H1 (cell line): ENCODE measurements around the gene LGR4. TPM values are rescaled to one million over a fixed set of nuclear protein-coding genes. Genes with fewer than 3 reads are reported as not detected.
A peak's percentile ranks its signal among the peaks of the same experiment; 100 is the strongest.

ENCODE experiments used
- CTCF ChIA-PET: fragments of 300-600 bp; sonication (Branson Sonifier 250); formaldehyde crosslinking; loops from one replicate; lab custom pipeline; 2021; ENCODE audit not compliant: partially characterized antibody; lab: Charles Lee
- POLR2A ChIA-PET: fragments of 300-600 bp; sonication (Branson Sonifier 250); formaldehyde crosslinking; loops from one replicate; lab custom pipeline; 2021; ENCODE audit warnings: inconsistent platforms; ENCODE audit not compliant: partially characterized antibody; lab: Charles Lee
- DNase-seq, 2 experiments: peaks; one replicate each; pipeline versions ENCODE4 v3.0.0 to v3.0.0-alpha.2; 2010 to 2022; ENCODE audit warnings: low spot score in 2 of 2, low read depth in 1 of 2, mixed read lengths in 1 of 2
- FAIRE-seq: peaks from 2 replicates; lab custom pipeline; 2011; peaks lifted over from hg19 to GRCh38; lab: Jason Lieb, UNC
- H2AFZ ChIP-seq: 2 replicates; pipeline ENCODE4 v1.8.1; 2012; ENCODE audit warnings: low read length, inconsistent platforms
- H2AK5ac ChIP-seq: 2 replicates; pipeline ENCODE4 v1.6.1; 2013; ENCODE audit warnings: low read depth, low read length
- H2BK120ac ChIP-seq: replicated peaks from 2 replicates; pipeline ENCODE3; 2013; ENCODE audit warnings: low read depth, low read length, inconsistent platforms
- H2BK12ac ChIP-seq: 2 replicates; pipeline ENCODE4 v1.6.1; 2013; ENCODE audit warnings: low read depth, low read length
- H2BK15ac ChIP-seq: 2 replicates; pipeline ENCODE4 v1.6.1; 2013; ENCODE audit warnings: low read length
- H2BK20ac ChIP-seq: 2 replicates; pipeline ENCODE4 v1.6.1; 2013; ENCODE audit warnings: low read length
- H2BK5ac ChIP-seq: 2 replicates; pipeline ENCODE4 v1.6.1; 2013; ENCODE audit warnings: low read depth, low read length
- H3K14ac ChIP-seq: 2 replicates; pipeline ENCODE4 v1.6.1; 2013; ENCODE audit warnings: inconsistent platforms; ENCODE audit not compliant: insufficient read length
- H3K18ac ChIP-seq: 2 replicates; pipeline ENCODE4 v1.6.1; 2013; ENCODE audit warnings: low read length; ENCODE audit errors: extremely low read depth
- H3K23ac ChIP-seq: 2 replicates; pipeline ENCODE4 v1.6.1; 2013; ENCODE audit warnings: inconsistent platforms; ENCODE audit not compliant: insufficient read length
- H3K23me2 ChIP-seq: 2 replicates; pipeline ENCODE4 v1.6.1; 2013; ENCODE audit warnings: low read depth, low read length
- H3K27ac ChIP-seq: 2 replicates; pipeline ENCODE4 v1.6.1; 2011; ENCODE audit warnings: low read depth, low read length, inconsistent platforms
- H3K27me3 ChIP-seq, 4 experiments: replicated peaks in 1 of 4; 1 replicate in 1 of 4; 2 replicates in 3 of 4; pipeline versions ENCODE4 v1.6.1 to v1.8.1; 2011 to 2013; ENCODE audit warnings: low read length in 3 of 4, mild to moderate bottlenecking in 3 of 4, inconsistent platforms in 2 of 4, mixed read lengths in 2 of 4, moderate library complexity in 1 of 4; ENCODE audit not compliant: control insufficient read depth in 3 of 4, insufficient read depth in 3 of 4; ENCODE audit errors: extremely low read depth in 1 of 4
- H3K36me3 ChIP-seq, 4 experiments: 2 replicates each; pipeline versions ENCODE4 v1.6.1 to v1.8.1; 2011 to 2013; ENCODE audit warnings: mild to moderate bottlenecking in 4 of 4, low read length in 3 of 4, moderate library complexity in 2 of 4, control low read depth in 1 of 4, inconsistent platforms in 1 of 4; ENCODE audit not compliant: insufficient read depth in 4 of 4, control insufficient read depth in 2 of 4
- H3K4ac ChIP-seq: replicated peaks from 2 replicates; pipeline ENCODE3; 2013; ENCODE audit warnings: low read length, low read depth, mixed read lengths, inconsistent platforms; ENCODE audit not compliant: insufficient read length
- H3K4me1 ChIP-seq, 4 experiments: replicated peaks in 1 of 4; 1 replicate in 1 of 4; 2 replicates in 3 of 4; pipeline versions ENCODE4 v1.6.1 to v1.8.1; 2011 to 2013; ENCODE audit warnings: low read length in 3 of 4, inconsistent platforms in 2 of 4, mixed read lengths in 1 of 4; ENCODE audit not compliant: insufficient read depth in 4 of 4, control insufficient read depth in 3 of 4
- H3K4me2 ChIP-seq, 2 experiments: 2 replicates each; pipeline versions ENCODE4 v1.6.1 to v1.8.1; 2011 to 2013; ENCODE audit warnings: low read depth in 2 of 2, low read length in 2 of 2, control low read depth in 1 of 2, inconsistent platforms in 1 of 2, mild to moderate bottlenecking in 1 of 2; ENCODE audit not compliant: insufficient read depth in 1 of 2
- H3K4me3 ChIP-seq, 4 experiments: fragments of 200-600, 300-600 bp in 1 of 4; sonication (generic), shearing (Covaris generic), sonication (Bioruptor Twin) in 1 of 4; 2 replicates each; pipeline versions ENCODE4 v1.5.1 to v1.8.1; 2011 to 2016; ENCODE audit warnings: low read length in 4 of 4, low read depth in 3 of 4, control low read depth in 2 of 4, inconsistent platforms in 2 of 4, mild to moderate bottlenecking in 2 of 4, mixed read lengths in 1 of 4, moderate library complexity in 1 of 4; ENCODE audit not compliant: insufficient read depth in 2 of 4; ENCODE audit errors: extremely low read depth in 1 of 4
- H3K56ac ChIP-seq: replicated peaks from 2 replicates; pipeline ENCODE3; 2013; ENCODE audit warnings: low read depth, mild to moderate bottlenecking, mixed read lengths, low read length, inconsistent platforms; ENCODE audit not compliant: insufficient read length
- H3K79me1 ChIP-seq: 2 replicates; pipeline ENCODE4 v1.6.1; 2013; ENCODE audit warnings: low read depth, low read length, control low read depth
- H3K79me2 ChIP-seq, 2 experiments: 2 replicates each; pipeline versions ENCODE4 v1.6.1 to v1.8.1; 2012 to 2013; ENCODE audit warnings: low read length in 2 of 2, mild to moderate bottlenecking in 2 of 2, inconsistent platforms in 1 of 2; ENCODE audit not compliant: insufficient read depth in 2 of 2, control insufficient read depth in 1 of 2
- H3K9ac ChIP-seq, 4 experiments: replicated peaks in 1 of 4; 1 replicate in 1 of 4; 2 replicates in 3 of 4; pipeline versions ENCODE4 v1.6.1 to v1.8.1; 2011 to 2013; ENCODE audit warnings: low read depth in 3 of 4, low read length in 3 of 4, control low read depth in 2 of 4, mild to moderate bottlenecking in 2 of 4, moderate library complexity in 2 of 4, inconsistent platforms in 1 of 4; ENCODE audit errors: extremely low read depth in 1 of 4
- H3K9me3 ChIP-seq, 2 experiments: 2 replicates each; pipeline versions ENCODE4 v1.6.1 to v1.8.1; 2012 to 2013; ENCODE audit warnings: mild to moderate bottlenecking in 2 of 2, moderate library complexity in 2 of 2, control low read depth in 1 of 2, inconsistent platforms in 1 of 2, low read depth in 1 of 2, low read length in 1 of 2, mixed read lengths in 1 of 2; ENCODE audit not compliant: insufficient read depth in 2 of 2
- H4K20me1 ChIP-seq, 2 experiments: replicated peaks in 1 of 2; 2 replicates each; pipeline versions ENCODE3 to v1.8.1; 2011 to 2013; ENCODE audit warnings: inconsistent platforms in 2 of 2, low read length in 2 of 2, mild to moderate bottlenecking in 1 of 2; ENCODE audit not compliant: insufficient read depth in 2 of 2, control insufficient read depth in 1 of 2
- H4K5ac ChIP-seq: 2 replicates; pipeline ENCODE4 v1.6.1; 2013; ENCODE audit warnings: low read length, low read depth, mixed read lengths, inconsistent platforms; ENCODE audit not compliant: insufficient read length
- H4K8ac ChIP-seq: 2 replicates; pipeline ENCODE4 v1.8.0; 2013; ENCODE audit warnings: mild to moderate bottlenecking, moderate library complexity, low read length, inconsistent platforms; ENCODE audit not compliant: insufficient read depth; ENCODE audit errors: extremely low read depth
- H4K91ac ChIP-seq: replicated peaks from 2 replicates; pipeline ENCODE3; 2013; ENCODE audit warnings: low read length, mixed read lengths, inconsistent platforms; ENCODE audit not compliant: insufficient read length
- CBX8 ChIP-seq: fragments of 300-800, 300-1000 bp; sonication (generic); IDR thresholded peaks from 2 replicates; pipeline ENCODE4 v1.7.1; 2016; ENCODE audit warnings: low read depth, low read length, borderline replicate concordance
- E2F6 ChIP-seq: IDR thresholded peaks from 2 replicates; pipeline ENCODE4 v1.6.1; 2012; ENCODE audit warnings: inconsistent platforms
- EGR1 ChIP-seq: IDR thresholded peaks from 2 replicates; pipeline ENCODE4 v1.6.1; 2011; ENCODE audit warnings: low read depth, low read length, borderline replicate concordance
- FOSL1 ChIP-seq: IDR thresholded peaks from 2 replicates; pipeline ENCODE4 v1.6.1; 2011; ENCODE audit warnings: mild to moderate bottlenecking, low read depth, low read length, moderate library complexity; ENCODE audit not compliant: insufficient read depth
- HDAC6 ChIP-seq: IDR thresholded peaks from one replicate; pipeline ENCODE4 v1.7.1; 2012; ENCODE audit warnings: low read depth, mild to moderate bottlenecking, inconsistent platforms, low read length, moderate library complexity
- NRF1 ChIP-seq: IDR thresholded peaks from 2 replicates; pipeline ENCODE4 v1.6.1; 2011; ENCODE audit warnings: mild to moderate bottlenecking, low read depth, low read length, improper control_type of control experiment
- SAP30 ChIP-seq: fragments of 300-600 bp; sonication (generic); IDR thresholded peaks from 2 replicates; pipeline ENCODE4 v1.7.1; 2012; ENCODE audit warnings: low read length, moderate library complexity, mild to moderate bottlenecking, inconsistent platforms; ENCODE audit not compliant: insufficient read depth, insufficient replicate concordance
- SIN3A ChIP-seq, 2 experiments: IDR thresholded peaks in 1 of 2; conservative IDR thresholded peaks in 1 of 2; 2 replicates each; pipeline ENCODE4 v1.6.1; 2011 to 2012; ENCODE audit warnings: low read length in 2 of 2, improper control_type of control experiment in 1 of 2, low read depth in 1 of 2, mild to moderate bottlenecking in 1 of 2
- TAF7 ChIP-seq: optimal IDR thresholded peaks from 2 replicates; pipeline ENCODE3; 2011; ENCODE audit warnings: low read depth, mild to moderate bottlenecking, inconsistent platforms, low read length, moderate library complexity, borderline replicate concordance
- WGBS, 2 experiments: shearing (Covaris generic) in 1 of 2; methylation state at CpG; one replicate each; pipeline versions ENCODE4 v1.1.6 to v1.1.7; 2013 to 2015; ENCODE audit warnings: low lambda C conversion rate in 2 of 2, mixed read lengths in 2 of 2, inconsistent platforms in 1 of 2, low coverage in 1 of 2, missing lambda C conversion rate in 1 of 2; ENCODE audit not compliant: insufficient replicate concordance in 2 of 2, insufficient coverage in 1 of 2, insufficient read length in 1 of 2; ENCODE audit errors: extremely low coverage in 1 of 2, missing lambda C conversion rate in 1 of 2; 5-methylcytosine and 5-hydroxymethylcytosine counted together
- polyA plus RNA-seq, 7 experiments: library from polyadenylated mRNA; depleted of rRNA in 3 of 7; stranded (reverse) in 5 of 7; unstranded in 2 of 7; fragments of >200 nt in 5 of 7; fragments of 200-250 nt in 2 of 7; gene quantifications; 1 replicate in 5 of 7; 2 replicates in 1 of 7; 4 replicates in 1 of 7; pipeline versions ENCODE4 v1.2.1 to v1.2.3, GENCODE V29; 2011 to 2013; ENCODE audit warnings: missing spikeins in 2 of 7, mixed read lengths in 2 of 7
- total RNA-seq: library from RNA; stranded (reverse); fragmentation: NEBNext Ultra II Directional; extraction: Animal tissue kit (Norgen Biotek cat#: 25700); gene quantifications from 2 replicates; pipeline ENCODE4 v1.2.1, GENCODE V29; 2021

Gene LGR4
- total and polyA plus RNA-seq, 2 of the 8 experiments (the other 6 are each of a cell fraction or from before 2014, with no cell fraction given), result 26.6 to 61.7 TPM

- Histone ChIP-seq H2AFZ (no peak overlapping the region), H2BK12ac (peak overlapping the region; percentile 75; the same call in 1 of the 2 replicates), H4K91ac (peak overlapping the region; percentile 8), H3K36me3 (no peaks in the 10 kb centered on the region), H3K56ac (peak overlapping the region; percentile 11), H2BK120ac (no peak overlapping the region), H3K4ac (peak overlapping the region; percentile 24), H4K5ac (peak overlapping the region; percentile 26), H2BK20ac (no peak overlapping the region), H3K18ac (peak overlapping the region; percentile 96), H2BK15ac (no peak overlapping the region), H2BK5ac (peak overlapping the region; percentile 88), H3K23me2 (peaks cover 12% of the 10 kb centered on the region; the same call in 1 of the 2 replicates), H2AK5ac (no peak overlapping the region), H3K79me1 (peaks cover 5% of the 10 kb centered on the region; the same call in 1 of the 2 replicates), H4K20me1 (peaks cover 13 to 14% of the 10 kb centered on the region in 2 experiments), H3K27me3 (no peaks in the 10 kb centered on the region; a peak in 1 of 7 replicates), H4K8ac (peak overlapping the region; percentile 88), H3K23ac (no peak overlapping the region), H3K9me3 (no peaks in the 10 kb centered on the region), H3K79me2 (peaks cover 44 to 52% of the 10 kb centered on the region in 2 experiments), H3K4me2 (peak overlapping the region; percentile 82 to 95), H3K4me3 (peak overlapping the region; percentile 80 to 94 (median 86)), H3K4me1 (peaks cover 0 to 14% (median 5%) of the 10 kb centered on the region in 4 experiments; a peak in 5 of 7 replicates), H3K9ac (peak overlapping the region; percentile 78 to 97 (median 86)), H3K27ac (peak overlapping the region; percentile 84), H3K14ac (no peak overlapping the region)
- POLR2A ChIA-PET, result interaction anchor here (0.8 to 2.0 kb wide), 9 partner anchors 9 to 109 kb away, joined by 3 to 19 read pairs (median 3); partner anchors contain the start of gene CCDC34
- DNase-seq (peak in 1 of 2 experiments; percentile 66), FAIRE-seq (no peak)
- CTCF ChIA-PET, result interaction anchor here (0.7 to 4.7 kb wide), 3 partner anchors 13 to 260 kb away, joined by 3 to 36 read pairs (median 6); no protein-coding TSS in a partner anchor
- 2% methylated on average over 33 of the region's 79 CpGs; no CpG with 5 or more reads in 1 of the 2 experiments for WGBS, 2 experiments
- TF ChIP-seq FOSL1 (no peak), SIN3A (conservative IDR thresholded peaks at IDR 0.05 in 1 of 2, IDR thresholded peaks at IDR 0.05 in 1 of 2; ENCODE audit: low read depth in 1 of 2, low read length in 2 of 2) (peak; percentile 17 to 18; a peak in 1 of 4 replicates), CBX8 (no peak), TAF7 (peak; percentile 53), EGR1 (no peak), HDAC6 (no peak), NRF1 (no peak), E2F6 (no peak), SAP30 (peak; percentile 85)
Measured at GRCh38 chr11:27471589-27472397, 797 bp downstream of the LGR4 start.
